ENCODE measurements around the gene ADCK2.
A peak's percentile ranks its signal among the peaks of the same experiment; 100 is the strongest.
"Not testable (repeated sequence)": the region's sequence is repeated elsewhere in the genome, so short reads cannot be mapped to it uniquely, and the experiment has no call there.

The ADCK2 gene

GRCh38 chr7:140674356-140674800 is 1.6 kb downstream of the ADCK2 start:
- peak overlapping the region; percentile 27 to 45 (median 42) for H3K27ac Mint-ChIP-seq
- H3K4me1 Mint-ChIP-seq: peaks cover 24% of the 10 kb centered on the region
- peaks cover 22% of the 10 kb centered on the region for H3K36me3 Mint-ChIP-seq (ENCODE audit: low read depth)
- no peaks in the 10 kb centered on the region for H3K9me3 Mint-ChIP-seq
- H3K27me3 Mint-ChIP-seq (ENCODE audit: low read depth): peaks cover 3% of the 10 kb centered on the region
- TF ChIP-seq CTCF (IDR thresholded peaks at IDR 0.05; ENCODE audit: unreplicated experiment in 3 of 3): no peak
- peak overlapping the region; percentile 85 to 91 (median 89) for H3K4me3 Mint-ChIP-seq

- TF ChIP-seq CTCF (IDR thresholded peaks at IDR 0.05; ENCODE audit: unreplicated experiment in 3 of 3): peak in 2 of 3 experiments; percentile 35 to 48
- peak overlapping the region in 2 of 3 experiments; percentile 60 to 66 for H3K27ac Mint-ChIP-seq
- peaks cover 24% of the 10 kb centered on the region for H3K4me1 Mint-ChIP-seq
- H3K4me3 Mint-ChIP-seq: peak overlapping the region; percentile 85 to 91 (median 89)
- H3K27me3 Mint-ChIP-seq (ENCODE audit: low read depth): peaks cover 3% of the 10 kb centered on the region
- H3K36me3 Mint-ChIP-seq (ENCODE audit: low read depth): peaks cover 25% of the 10 kb centered on the region
- no peaks in the 10 kb centered on the region for H3K9me3 Mint-ChIP-seq
These were observed 2.4 kb downstream of the ADCK2 start for GRCh38 chr7:140674899-140675701.

- Mint-ChIP-seq H3K4me1 (peaks cover 24% of the 10 kb centered on the region), H3K27ac (peak overlapping the region in 2 of 3 experiments; percentile 60 to 66), H3K36me3 (ENCODE audit: low read depth) (peaks cover 31% of the 10 kb centered on the region), H3K9me3 (no peaks in the 10 kb centered on the region), H3K4me3 (peak overlapping the region in 2 of 3 experiments; percentile 34 to 85), H3K27me3 (ENCODE audit: low read depth) (peaks cover 3% of the 10 kb centered on the region)
- no peak for TF ChIP-seq CTCF (IDR thresholded peaks at IDR 0.05; ENCODE audit: unreplicated experiment in 3 of 3)
These were observed 3.0 kb downstream of the ADCK2 start for GRCh38 chr7:140675726-140676125.

- TF ChIP-seq CTCF (IDR thresholded peaks at IDR 0.05; ENCODE audit: unreplicated experiment in 3 of 3): no peak
- Mint-ChIP-seq H3K27me3 (ENCODE audit: low read depth) (peaks cover 3% of the 10 kb centered on the region), H3K4me1 (peaks cover 24% of the 10 kb centered on the region), H3K4me3 (peak overlapping the region in 2 of 3 experiments; percentile 10 to 26), H3K27ac (no peak overlapping the region), H3K36me3 (ENCODE audit: low read depth) (peaks cover 35% of the 10 kb centered on the region), H3K9me3 (no peaks in the 10 kb centered on the region)
These were observed 3.6 kb downstream of the ADCK2 start for GRCh38 chr7:140676306-140676705.

- H3K27ac Mint-ChIP-seq; H3K9me3 Mint-ChIP-seq; H3K4me3 Mint-ChIP-seq; H3K27me3 Mint-ChIP-seq (ENCODE audit: low read depth): not testable (repeated sequence)
- peaks cover 36% of the 10 kb centered on the region for H3K36me3 Mint-ChIP-seq (ENCODE audit: low read depth)
- H3K4me1 Mint-ChIP-seq: peaks cover 25% of the 10 kb centered on the region
These were observed 4.2 kb downstream of the ADCK2 start for GRCh38 chr7:140676956-140677355.

- H3K27me3 Mint-ChIP-seq (ENCODE audit: low read depth): no peaks in the 10 kb centered on the region
- no peak overlapping the region for H3K27ac Mint-ChIP-seq
- no peak overlapping the region for H3K4me3 Mint-ChIP-seq
- TF ChIP-seq CTCF (IDR thresholded peaks at IDR 0.05; ENCODE audit: unreplicated experiment in 3 of 3): no peak
- H3K36me3 Mint-ChIP-seq (ENCODE audit: low read depth): peaks cover 41% of the 10 kb centered on the region
- peaks cover 25% of the 10 kb centered on the region for H3K4me1 Mint-ChIP-seq
- H3K9me3 Mint-ChIP-seq: no peaks in the 10 kb centered on the region
These were observed 4.8 kb downstream of the ADCK2 start for GRCh38 chr7:140677496-140677895.
